ENCODE measurements around the gene AKT1.

Gene AKT1

DNA sequence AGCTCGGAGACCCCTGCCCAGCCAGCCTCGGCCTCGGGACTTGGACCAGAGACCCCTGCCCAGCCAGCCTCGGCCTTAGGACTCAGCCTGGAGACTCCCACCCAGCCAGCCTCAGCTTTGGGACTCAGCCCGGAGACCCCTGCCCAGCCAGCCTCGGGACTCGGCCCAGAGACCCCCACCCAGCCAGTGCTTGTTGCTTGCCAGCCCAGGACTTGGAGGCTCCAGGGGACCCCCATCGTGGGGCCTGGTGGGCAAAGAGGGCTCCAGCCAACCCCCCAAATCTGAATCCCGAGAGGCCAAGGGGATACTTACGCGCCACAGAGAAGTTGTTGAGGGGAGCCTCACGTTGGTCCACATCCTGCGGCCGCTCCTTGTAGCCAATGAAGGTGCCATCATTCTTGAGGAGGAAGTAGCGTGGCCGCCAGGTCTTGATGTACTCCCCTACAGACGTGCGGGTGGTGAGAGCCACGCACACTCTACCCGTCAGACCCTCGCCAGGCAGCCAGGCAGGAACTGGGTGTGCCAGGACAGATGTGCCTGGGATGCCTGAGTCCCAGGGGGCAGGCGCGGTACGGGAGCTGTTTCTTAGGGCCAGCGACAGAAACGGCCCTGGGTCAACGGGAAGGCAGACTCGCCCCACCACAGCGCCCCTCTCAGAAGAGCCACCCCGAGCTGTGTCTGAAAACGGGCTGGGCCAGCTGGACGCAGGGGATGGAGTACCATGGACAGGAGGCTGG lies 15.6 kb downstream of the AKT1 start:
- no peak for DNase-seq (ENCODE audit: extremely low read depth, low read depth)
- no peak overlapping the region for H3K4me3 ChIP-seq (replicated peaks; ENCODE audit: low read depth, low read length)
- TF ChIP-seq, protein P1, sequence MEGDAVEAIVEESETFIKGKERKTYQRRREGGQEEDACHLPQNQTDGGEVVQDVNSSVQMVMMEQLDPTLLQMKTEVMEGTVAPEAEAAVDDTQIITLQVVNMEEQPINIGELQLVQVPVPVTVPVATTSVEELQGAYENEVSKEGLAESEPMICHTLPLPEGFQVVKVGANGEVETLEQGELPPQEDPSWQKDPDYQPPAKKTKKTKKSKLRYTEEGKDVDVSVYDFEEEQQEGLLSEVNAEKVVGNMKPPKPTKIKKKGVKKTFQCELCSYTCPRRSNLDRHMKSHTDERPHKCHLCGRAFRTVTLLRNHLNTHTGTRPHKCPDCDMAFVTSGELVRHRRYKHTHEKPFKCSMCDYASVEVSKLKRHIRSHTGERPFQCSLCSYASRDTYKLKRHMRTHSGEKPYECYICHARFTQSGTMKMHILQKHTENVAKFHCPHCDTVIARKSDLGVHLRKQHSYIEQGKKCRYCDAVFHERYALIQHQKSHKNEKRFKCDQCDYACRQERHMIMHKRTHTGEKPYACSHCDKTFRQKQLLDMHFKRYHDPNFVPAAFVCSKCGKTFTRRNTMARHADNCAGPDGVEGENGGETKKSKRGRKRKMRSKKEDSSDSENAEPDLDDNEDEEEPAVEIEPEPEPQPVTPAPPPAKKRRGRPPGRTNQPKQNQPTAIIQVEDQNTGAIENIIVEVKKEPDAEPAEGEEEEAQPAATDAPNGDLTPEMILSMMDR (IDR thresholded peaks at IDR 0.05; ENCODE audit: low read depth, low read length, missing control alignments) = no peak

- no peak for DNase-seq (ENCODE audit: extremely low read depth, low read depth)
- no peak overlapping the region for H3K4me3 ChIP-seq (replicated peaks; ENCODE audit: low read depth, low read length)
- TF ChIP-seq, protein P1 (IDR thresholded peaks at IDR 0.05; ENCODE audit: low read depth, low read length, missing control alignments) = no peak
These were observed 16.7 kb downstream of the AKT1 start for GRCh38 chr14:104778694-104779331.

- no peak overlapping the region for H3K4me3 ChIP-seq (replicated peaks; ENCODE audit: low read depth, low read length)
- no peak for DNase-seq (ENCODE audit: extremely low read depth, low read depth)
- TF ChIP-seq, protein P1 (IDR thresholded peaks at IDR 0.05; ENCODE audit: low read depth, low read length, missing control alignments) = no peak
These were observed 17.7 kb downstream of the AKT1 start for GRCh38 chr14:104777808-104778249.

DNA sequence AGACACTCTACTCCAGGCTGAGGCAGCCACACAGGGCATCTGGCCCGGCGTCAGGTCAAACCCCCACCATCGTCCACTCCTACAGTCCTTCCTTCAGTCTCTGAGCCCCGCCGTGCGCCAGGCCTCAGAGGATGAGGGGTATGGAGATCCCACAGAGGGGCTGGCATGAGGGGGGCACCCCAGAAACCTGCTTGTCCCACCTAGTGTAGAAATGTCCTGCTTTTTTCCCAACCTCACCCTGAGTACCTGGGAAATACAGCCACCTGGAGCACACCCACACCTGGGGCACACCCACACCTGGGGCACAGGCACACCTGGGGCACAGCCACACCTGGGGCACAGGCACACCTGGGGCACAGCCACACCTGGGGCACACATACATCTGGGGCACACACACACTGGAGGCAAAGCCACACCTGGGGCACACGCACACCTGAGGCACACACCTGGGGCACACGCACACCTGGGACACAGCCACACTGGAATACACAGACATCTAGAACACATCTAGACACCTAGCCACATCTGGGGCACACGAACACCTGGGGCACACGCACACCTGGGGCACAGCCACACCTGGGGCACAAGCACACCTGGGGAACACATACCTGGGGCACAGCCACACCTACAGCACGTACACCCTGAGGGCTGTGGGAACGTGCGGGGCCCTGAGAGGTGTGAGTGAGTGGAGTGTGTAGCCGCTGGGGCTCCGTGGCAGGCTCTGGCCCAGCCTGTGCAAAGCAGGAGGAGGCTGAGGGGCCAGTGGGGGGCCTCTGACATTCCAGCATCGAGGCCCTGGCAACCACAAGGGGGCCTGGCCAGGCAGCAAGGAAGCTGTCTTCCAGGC lies 18.4 kb downstream of the AKT1 start:
- H3K4me3 ChIP-seq (replicated peaks; ENCODE audit: low read depth, low read length) = no peak overlapping the region
- no peak for DNase-seq (ENCODE audit: extremely low read depth, low read depth)
- TF ChIP-seq, protein P1 (IDR thresholded peaks at IDR 0.05; ENCODE audit: low read depth, low read length, missing control alignments) = no peak

DNA sequence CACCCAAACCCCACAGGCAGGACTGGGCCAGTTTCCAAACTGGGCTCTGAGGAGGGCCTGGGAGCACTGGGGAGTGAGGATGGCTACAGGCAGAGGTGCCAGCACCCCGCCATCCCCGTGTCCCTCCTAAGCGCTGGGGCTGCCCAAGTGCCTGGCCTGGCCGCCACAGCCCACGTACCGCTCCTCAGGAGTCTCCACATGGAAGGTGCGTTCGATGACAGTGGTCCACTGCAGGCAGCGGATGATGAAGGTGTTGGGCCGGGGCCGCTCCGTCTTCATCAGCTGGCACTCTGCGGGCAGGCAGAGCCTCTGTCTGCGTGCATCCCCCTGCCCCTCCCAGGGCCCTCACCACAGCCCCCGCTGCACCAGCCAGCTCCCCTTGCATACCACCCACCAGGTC lies 19.1 kb downstream of the AKT1 start:
- DNase-seq (ENCODE audit: extremely low read depth, low read depth) = no peak
- H3K4me3 ChIP-seq (replicated peaks; ENCODE audit: low read depth, low read length) = no peak overlapping the region
- TF ChIP-seq, protein P1 (IDR thresholded peaks at IDR 0.05; ENCODE audit: low read depth, low read length, missing control alignments) = no peak

GRCh38 chr14:104775073-104775489 lies 20.5 kb downstream of the AKT1 start:
- no peak for DNase-seq (ENCODE audit: extremely low read depth, low read depth)
- H3K4me3 ChIP-seq (replicated peaks; ENCODE audit: low read depth, low read length) = no peak overlapping the region
- TF ChIP-seq, protein P1 (IDR thresholded peaks at IDR 0.05; ENCODE audit: low read depth, low read length, missing control alignments) = no peak
